GM21360 (cell line): Measurements from ENCODE around the gene ZSCAN10.
"Not testable (repeated sequence)": the region's sequence is repeated elsewhere in the genome, so short reads cannot be mapped to it uniquely, and the experiment has no call there.

Experiments
- ATAC-seq: cut with Tn5 transposase; IDR thresholded peaks from one replicate; pipeline ENCODE4 v1.9.1; 2021; ENCODE audit warnings: mild to moderate bottlenecking, moderate library complexity; ENCODE audit not compliant: unreplicated experiment

ZSCAN10 gene

GRCh38 chr16:3065069-3065741, 33.9 kb downstream of the ZSCAN10 start, which contains the start of gene IL32:
Gene IL32, plus strand, starts transcription at chr16:3065640. Its CDS starts 172 bp downstream, at chr16:3065812.
- no peak for ATAC-seq

- ATAC-seq = no peak
These were observed 35.3 kb downstream of the ZSCAN10 start for GRCh38 chr16:3063625-3064386.

- no peak for ATAC-seq
These were observed 36.5 kb downstream of the ZSCAN10 start for GRCh38 chr16:3062553-3062952.

GRCh38 chr16:3060339-3061127, 38.6 kb downstream of the ZSCAN10 start:
- ATAC-seq = no peak

- no peak for ATAC-seq
These were observed 39.3 kb downstream of the ZSCAN10 start for GRCh38 chr16:3059723-3060242.

- no peak for ATAC-seq
These were observed 39.9 kb downstream of the ZSCAN10 start for GRCh38 chr16:3059041-3059722.

GRCh38 chr16:3058139-3059030, 40.7 kb downstream of the ZSCAN10 start:
- no peak for ATAC-seq

GRCh38 chr16:3057181-3058138, 41.6 kb downstream of the ZSCAN10 start:
- no peak for ATAC-seq

GRCh38 chr16:3056336-3057180, 42.5 kb downstream of the ZSCAN10 start:
- ATAC-seq = no peak

GRCh38 chr16:3055734-3056115, 43.4 kb downstream of the ZSCAN10 start:
- ATAC-seq = not testable (repeated sequence)

GRCh38 chr16:3054965-3055733, 43.9 kb downstream of the ZSCAN10 start:
- ATAC-seq = no peak

- ATAC-seq = not testable (repeated sequence)
These were observed 45.8 kb downstream of the ZSCAN10 start for GRCh38 chr16:3053330-3053710.

GRCh38 chr16:3052571-3053329, 46.3 kb downstream of the ZSCAN10 start:
- ATAC-seq = not testable (repeated sequence)

- no peak for ATAC-seq
These were observed 47.6 kb downstream of the ZSCAN10 start for GRCh38 chr16:3051494-3051893.

GRCh38 chr16:3051009-3051408, 48.1 kb downstream of the ZSCAN10 start:
- ATAC-seq = no peak

GRCh38 chr16:3050487-3050886, 48.6 kb downstream of the ZSCAN10 start:
- ATAC-seq = no peak
